Measurements from ENCODE around the gene SAMHD1. TPM values are rescaled to one million over a fixed set of nuclear protein-coding genes. Genes with fewer than 3 reads are reported as not detected.
A peak's percentile ranks its signal among the peaks of the same experiment; 100 is the strongest.
"Not testable (repeated sequence)": the region's sequence is repeated elsewhere in the genome, so short reads cannot be mapped to it uniquely, and the experiment has no call there.

The SAMHD1 gene
- total and polyA plus RNA-seq, 2 of the 13 experiments (the other 11 are each of a cell fraction or from before 2014, with no cell fraction given) = 16.9 to 43.5 TPM

- TF ChIP-seq ZNF547 (CRISPR knock-in tag; IDR thresholded peaks at IDR 0.05) (peak; percentile 92), RBM22 (optimal IDR thresholded peaks at IDR 0.05; ENCODE audit: low read length) (no peak), ELK4 (CRISPR knock-in tag; IDR thresholded peaks at IDR 0.05; ENCODE audit: borderline replicate concordance) (0 out of 2 replicates have a peak, but pooled peaks have one; percentile 49), YEATS4 (CRISPR knock-in tag; IDR thresholded peaks at IDR 0.05; ENCODE audit: borderline replicate concordance) (peak; percentile 75; the same call in 1 of the 2 replicates), KDM3A (CRISPR knock-in tag; IDR thresholded peaks at IDR 0.05; ENCODE audit: low read depth) (peak; percentile 85), GLMP (CRISPR knock-in tag; IDR thresholded peaks at IDR 0.05; ENCODE audit: borderline replicate concordance) (no peak), FOXP4 (CRISPR knock-in tag; IDR thresholded peaks at IDR 0.05) (no peak), FOXO1 (CRISPR knock-in tag; IDR thresholded peaks at IDR 0.05) (peak; percentile 34), ZNF484 (CRISPR knock-in tag; IDR thresholded peaks at IDR 0.05; ENCODE audit: borderline replicate concordance, low read depth) (no peak), ZNF343 (CRISPR knock-in tag; IDR thresholded peaks at IDR 0.05) (peak; percentile 94; the same call in 1 of the 2 replicates)
These were observed at the start of gene SAMHD1 (continued) for GRCh38 chr20:36951198-36951978.

- ATAC-seq; in situ Hi-C loops (cut with HindIII; ENCODE audit: extremely low pct_ligation_motif_present, low pct_unique_long_range_greater_than_20kb); H3K4me2 ChIP-seq (ENCODE audit: low read depth, low read length); H3K27ac ChIP-seq (ENCODE audit: extremely low read length, insufficient read depth, low read length); H3K79me2 ChIP-seq (ENCODE audit: insufficient read depth, low read length); H4K20me1 ChIP-seq (ENCODE audit: insufficient read depth, low read length); H3K27me3 ChIP-seq (ENCODE audit: control insufficient read depth in 1 of 2, insufficient read depth in 2 of 2, low read length in 2 of 2); DNase-seq (ENCODE audit: low spot score); H3K4me1 ChIP-seq (ENCODE audit: insufficient read depth, low read length); H3K4me3 ChIP-seq (replicated peaks in 1 of 3; ENCODE audit: insufficient read depth in 1 of 3, low read depth in 2 of 3, low read length in 3 of 3); H3K9me3 ChIP-seq (ENCODE audit: low read length); BruUV-seq (replicated peaks); CTCF ChIA-PET (ENCODE audit: low intra/inter-chr PET ratio, low total read pairs); POLR2A ChIA-PET; FAIRE-seq; H3K9ac ChIP-seq (ENCODE audit: insufficient read depth, low read depth, low read length); H2AFZ ChIP-seq (ENCODE audit: low read length); intact Hi-C loops (cut with micrococcal nuclease; ENCODE audit: unreplicated experiment): not testable (repeated sequence)
- 87% methylated on average over 3 of the region's 26 CpGs for WGBS (ENCODE audit: low lambda C conversion rate)
- H3K36me3 ChIP-seq (replicated peaks in 1 of 2; ENCODE audit: control insufficient read depth in 1 of 2, insufficient read depth in 2 of 2, low read length in 2 of 2) = peaks cover 14 to 30% of the 10 kb centered on the region in 2 experiments
These were observed 48.7 kb upstream of the SAMHD1 start for GRCh38 chr20:37000171-37000570.
